HEK293 (cell line): ENCODE measurements around the gene NPR2.

Source experiments
- CTCF ChIP-seq: fragments of 450-650 bp; formaldehyde crosslinking; IDR thresholded peaks from 2 replicates; pipeline ENCODE4 v1.5.1; 2016; ENCODE audit warnings: missing biosample characterization, missing genetic modification characterization
- ZNF10 ChIP-seq: fragments of 450-650 bp; formaldehyde crosslinking; IDR thresholded peaks from 2 replicates; pipeline ENCODE4 v1.5.1; 2017; ENCODE audit warnings: missing biosample characterization, missing genetic modification characterization
- ZNF398 ChIP-seq: fragments of 450-650 bp; formaldehyde crosslinking; IDR thresholded peaks from 2 replicates; pipeline ENCODE4 v1.5.1; 2017; ENCODE audit warnings: missing biosample characterization, missing genetic modification characterization
- ZNF501 ChIP-seq: fragments of 450-650 bp; formaldehyde crosslinking; IDR thresholded peaks from 2 replicates; pipeline ENCODE4 v1.5.1; 2016; ENCODE audit warnings: missing biosample characterization, missing genetic modification characterization

- TF ChIP-seq CTCF = no peak
- no peak for TF ChIP-seq ZNF398 (tag by site-specific recombination)
- no peak for TF ChIP-seq ZNF501
- TF ChIP-seq ZNF10 = no peak
Observed at GRCh38 chr9:35834260-35835215, 43.1 kb downstream of the NPR2 start.
